ENCODE measurements around the gene MAMLD1.

MAMLD1 gene

DNA sequence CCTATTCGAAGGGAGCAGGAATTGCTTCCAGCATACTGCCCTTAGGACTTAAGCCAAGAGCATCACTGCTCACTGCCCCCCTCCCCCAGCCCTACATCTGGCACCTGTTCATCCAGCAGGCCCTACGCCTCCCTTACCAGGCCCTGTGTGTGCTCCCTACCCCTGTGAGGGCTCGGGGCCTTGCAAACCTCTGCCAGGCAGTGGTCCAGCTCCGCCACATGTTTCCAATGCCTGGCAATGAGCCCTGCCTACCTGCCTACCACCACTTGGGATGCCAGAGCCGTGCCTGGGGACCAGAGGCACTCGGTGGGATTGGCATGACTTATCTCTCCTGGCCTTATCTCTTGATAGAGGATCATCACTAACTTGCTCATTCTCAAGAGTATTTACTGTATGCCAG lies 177.8 kb downstream of the MAMLD1 start:
- TF ChIP-seq SPI1 (IDR thresholded peaks at IDR 0.05; ENCODE audit: borderline replicate concordance, low read depth) = no peak
- no peak for TF ChIP-seq POLR2AphosphoS5 (IDR thresholded peaks at IDR 0.05; ENCODE audit: low read depth)
- TF ChIP-seq, protein P1, sequence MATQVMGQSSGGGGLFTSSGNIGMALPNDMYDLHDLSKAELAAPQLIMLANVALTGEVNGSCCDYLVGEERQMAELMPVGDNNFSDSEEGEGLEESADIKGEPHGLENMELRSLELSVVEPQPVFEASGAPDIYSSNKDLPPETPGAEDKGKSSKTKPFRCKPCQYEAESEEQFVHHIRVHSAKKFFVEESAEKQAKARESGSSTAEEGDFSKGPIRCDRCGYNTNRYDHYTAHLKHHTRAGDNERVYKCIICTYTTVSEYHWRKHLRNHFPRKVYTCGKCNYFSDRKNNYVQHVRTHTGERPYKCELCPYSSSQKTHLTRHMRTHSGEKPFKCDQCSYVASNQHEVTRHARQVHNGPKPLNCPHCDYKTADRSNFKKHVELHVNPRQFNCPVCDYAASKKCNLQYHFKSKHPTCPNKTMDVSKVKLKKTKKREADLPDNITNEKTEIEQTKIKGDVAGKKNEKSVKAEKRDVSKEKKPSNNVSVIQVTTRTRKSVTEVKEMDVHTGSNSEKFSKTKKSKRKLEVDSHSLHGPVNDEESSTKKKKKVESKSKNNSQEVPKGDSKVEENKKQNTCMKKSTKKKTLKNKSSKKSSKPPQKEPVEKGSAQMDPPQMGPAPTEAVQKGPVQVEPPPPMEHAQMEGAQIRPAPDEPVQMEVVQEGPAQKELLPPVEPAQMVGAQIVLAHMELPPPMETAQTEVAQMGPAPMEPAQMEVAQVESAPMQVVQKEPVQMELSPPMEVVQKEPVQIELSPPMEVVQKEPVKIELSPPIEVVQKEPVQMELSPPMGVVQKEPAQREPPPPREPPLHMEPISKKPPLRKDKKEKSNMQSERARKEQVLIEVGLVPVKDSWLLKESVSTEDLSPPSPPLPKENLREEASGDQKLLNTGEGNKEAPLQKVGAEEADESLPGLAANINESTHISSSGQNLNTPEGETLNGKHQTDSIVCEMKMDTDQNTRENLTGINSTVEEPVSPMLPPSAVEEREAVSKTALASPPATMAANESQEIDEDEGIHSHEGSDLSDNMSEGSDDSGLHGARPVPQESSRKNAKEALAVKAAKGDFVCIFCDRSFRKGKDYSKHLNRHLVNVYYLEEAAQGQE (IDR thresholded peaks at IDR 0.05; ENCODE audit: insufficient replicate concordance, low read depth) = no peak
- TF ChIP-seq, protein P2, sequence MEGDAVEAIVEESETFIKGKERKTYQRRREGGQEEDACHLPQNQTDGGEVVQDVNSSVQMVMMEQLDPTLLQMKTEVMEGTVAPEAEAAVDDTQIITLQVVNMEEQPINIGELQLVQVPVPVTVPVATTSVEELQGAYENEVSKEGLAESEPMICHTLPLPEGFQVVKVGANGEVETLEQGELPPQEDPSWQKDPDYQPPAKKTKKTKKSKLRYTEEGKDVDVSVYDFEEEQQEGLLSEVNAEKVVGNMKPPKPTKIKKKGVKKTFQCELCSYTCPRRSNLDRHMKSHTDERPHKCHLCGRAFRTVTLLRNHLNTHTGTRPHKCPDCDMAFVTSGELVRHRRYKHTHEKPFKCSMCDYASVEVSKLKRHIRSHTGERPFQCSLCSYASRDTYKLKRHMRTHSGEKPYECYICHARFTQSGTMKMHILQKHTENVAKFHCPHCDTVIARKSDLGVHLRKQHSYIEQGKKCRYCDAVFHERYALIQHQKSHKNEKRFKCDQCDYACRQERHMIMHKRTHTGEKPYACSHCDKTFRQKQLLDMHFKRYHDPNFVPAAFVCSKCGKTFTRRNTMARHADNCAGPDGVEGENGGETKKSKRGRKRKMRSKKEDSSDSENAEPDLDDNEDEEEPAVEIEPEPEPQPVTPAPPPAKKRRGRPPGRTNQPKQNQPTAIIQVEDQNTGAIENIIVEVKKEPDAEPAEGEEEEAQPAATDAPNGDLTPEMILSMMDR (IDR thresholded peaks at IDR 0.05; ENCODE audit: insufficient read depth, low read length) = no peak
- TF ChIP-seq GABPA (IDR thresholded peaks at IDR 0.05; ENCODE audit: low read depth) = no peak
- H3K27ac ChIP-seq (replicated peaks) = no peak overlapping the region
- no peak for DNase-seq (ENCODE audit: low read depth in 1 of 2, low spot score in 1 of 2)
- no peak overlapping the region for H3K4me3 ChIP-seq (replicated peaks; ENCODE audit: insufficient read depth, low read length)
- no peaks in the 10 kb centered on the region for H3K27me3 ChIP-seq (ENCODE audit: insufficient read depth, poor library complexity, severe bottlenecking)

DNA sequence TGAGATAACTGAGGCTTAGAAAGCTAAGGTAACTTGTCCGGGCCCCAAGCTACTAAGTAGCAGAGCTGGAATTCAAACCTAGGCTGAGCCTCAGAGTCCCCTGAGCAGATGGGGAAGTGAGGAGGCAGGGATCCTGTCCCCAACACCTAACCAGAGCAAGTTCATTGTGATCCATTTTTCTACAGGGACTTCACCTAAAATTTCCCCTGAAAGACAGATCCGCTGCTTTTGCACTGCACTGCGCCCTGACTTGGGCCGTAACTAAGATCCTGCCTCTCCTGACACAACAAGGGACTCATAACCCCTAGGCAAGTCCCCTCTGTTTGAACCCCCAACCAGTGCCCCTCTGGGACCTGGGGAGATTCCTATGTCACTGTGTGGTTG lies 179.7 kb downstream of the MAMLD1 start:
- no peaks in the 10 kb centered on the region for H3K27me3 ChIP-seq (ENCODE audit: insufficient read depth, poor library complexity, severe bottlenecking)
- no peak overlapping the region for H3K27ac ChIP-seq (replicated peaks)
- H3K4me3 ChIP-seq (replicated peaks; ENCODE audit: insufficient read depth, low read length) = no peak overlapping the region
- TF ChIP-seq GABPA (IDR thresholded peaks at IDR 0.05; ENCODE audit: low read depth) = no peak
- TF ChIP-seq, protein P1 (IDR thresholded peaks at IDR 0.05; ENCODE audit: insufficient replicate concordance, low read depth) = no peak
- TF ChIP-seq POLR2AphosphoS5 (IDR thresholded peaks at IDR 0.05; ENCODE audit: low read depth) = no peak
- TF ChIP-seq SPI1 (IDR thresholded peaks at IDR 0.05; ENCODE audit: borderline replicate concordance, low read depth) = no peak
- TF ChIP-seq, protein P2 (IDR thresholded peaks at IDR 0.05; ENCODE audit: insufficient read depth, low read length) = no peak
- DNase-seq (ENCODE audit: low read depth in 1 of 2, low spot score in 1 of 2) = no peak

DNA sequence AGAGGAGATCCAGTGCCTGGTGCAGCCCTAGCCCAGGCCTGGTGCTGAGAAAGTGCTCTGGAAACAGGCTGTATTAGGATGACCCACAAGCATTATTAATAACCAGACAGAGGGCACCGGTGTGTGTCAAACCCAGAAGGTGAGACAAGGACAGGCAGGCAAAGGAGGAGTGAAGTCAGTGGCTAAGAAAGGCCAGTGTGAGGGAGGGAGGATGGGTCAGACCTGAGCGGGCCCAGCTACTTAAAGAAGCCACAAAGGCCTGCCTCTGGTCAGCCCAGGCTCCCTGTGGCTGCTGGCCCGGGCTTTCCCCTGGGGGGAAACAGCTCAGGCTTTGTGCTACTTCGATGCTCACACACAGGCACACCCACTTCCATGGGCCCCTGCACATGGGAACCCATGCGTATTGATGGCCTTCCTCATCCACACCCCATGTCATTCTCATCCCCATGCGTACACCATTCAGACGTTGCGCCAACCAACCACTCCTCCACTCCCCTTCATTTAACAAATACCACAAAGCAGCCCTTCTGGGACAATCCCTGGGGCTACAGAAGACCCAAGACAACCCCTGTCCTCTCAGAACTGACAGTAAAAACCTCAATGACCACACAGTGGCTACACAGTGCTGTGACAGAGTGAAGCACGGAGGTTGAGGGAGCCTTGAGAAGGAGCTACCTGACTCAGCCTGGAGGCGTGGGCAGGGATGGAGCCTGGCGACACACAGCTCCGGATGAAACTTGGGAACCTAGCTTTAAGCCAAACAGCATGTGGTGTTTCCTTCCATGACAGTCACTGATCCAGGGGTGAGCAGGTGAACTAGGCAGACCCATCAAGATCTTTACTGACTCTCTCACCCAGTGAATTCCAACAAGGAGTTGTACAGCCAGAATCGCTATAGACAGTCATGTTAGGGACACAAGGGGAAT lies 180.4 kb downstream of the MAMLD1 start:
- Histone ChIP-seq H3K27me3 (ENCODE audit: insufficient read depth, poor library complexity, severe bottlenecking) (no peaks in the 10 kb centered on the region), H3K27ac (replicated peaks) (no peak overlapping the region), H3K4me3 (replicated peaks; ENCODE audit: insufficient read depth, low read length) (no peak overlapping the region)
- TF ChIP-seq, protein P2 (IDR thresholded peaks at IDR 0.05; ENCODE audit: insufficient read depth, low read length) = no peak
- TF ChIP-seq, protein P1 (IDR thresholded peaks at IDR 0.05; ENCODE audit: insufficient replicate concordance, low read depth) = no peak
- TF ChIP-seq POLR2AphosphoS5 (IDR thresholded peaks at IDR 0.05; ENCODE audit: low read depth) (no peak), SPI1 (IDR thresholded peaks at IDR 0.05; ENCODE audit: borderline replicate concordance, low read depth) (no peak), GABPA (IDR thresholded peaks at IDR 0.05; ENCODE audit: low read depth) (no peak)
- no peak for DNase-seq (ENCODE audit: low read depth in 1 of 2, low spot score in 1 of 2)
